H9 (cell line): ENCODE measurements around the gene ATF4. TPM values are rescaled to one million over a fixed set of nuclear protein-coding genes. Genes with fewer than 3 reads are reported as not detected.

ENCODE experiments used
- DNase-seq: peaks from one replicate; pipeline ENCODE4 v3.0.0-alpha.2; 2017
- H2AFZ ChIP-seq: one replicate; pipeline ENCODE4 v1.6.1; 2013; ENCODE audit warnings: mild to moderate bottlenecking, low read length, control low read depth, moderate library complexity
- H2AK5ac ChIP-seq: 2 replicates; pipeline ENCODE4 v1.6.1; 2013; ENCODE audit warnings: low read length, control low read depth, mixed read lengths; ENCODE audit not compliant: insufficient read length
- H2BK120ac ChIP-seq: one replicate; pipeline ENCODE4 v1.6.1; 2013; ENCODE audit warnings: low read depth, mild to moderate bottlenecking, low read length, control low read depth, inconsistent platforms; ENCODE audit not compliant: poor library complexity, severe bottlenecking
- H2BK12ac ChIP-seq: 2 replicates; pipeline ENCODE4 v1.6.1; 2013; ENCODE audit warnings: low read length, control low read depth, mixed read lengths, low read depth; ENCODE audit not compliant: insufficient read length
- H2BK15ac ChIP-seq: 2 replicates; pipeline ENCODE4 v1.6.1; 2013; ENCODE audit warnings: low read depth, low read length, control low read depth
- H2BK20ac ChIP-seq: one replicate; pipeline ENCODE4 v1.6.1; 2013; ENCODE audit warnings: low read depth, mild to moderate bottlenecking, low read length, control low read depth, inconsistent platforms; ENCODE audit not compliant: poor library complexity, severe bottlenecking
- H2BK5ac ChIP-seq: 2 replicates; pipeline ENCODE4 v1.6.1; 2013; ENCODE audit warnings: low read length, control low read depth, mixed read lengths; ENCODE audit not compliant: insufficient read length
- H3K14ac ChIP-seq: 2 replicates; pipeline ENCODE4 v1.6.1; 2013; ENCODE audit warnings: low read length, control low read depth; ENCODE audit not compliant: insufficient read depth
- H3K18ac ChIP-seq: 2 replicates; pipeline ENCODE4 v1.6.1; 2013; ENCODE audit warnings: low read depth, mild to moderate bottlenecking, mixed read lengths, low read length, control low read depth; ENCODE audit not compliant: insufficient read length
- H3K23ac ChIP-seq: 2 replicates; pipeline ENCODE4 v1.6.1; 2013; ENCODE audit warnings: low read length, control low read depth, mixed read lengths, low read depth; ENCODE audit not compliant: insufficient read length
- H3K23me2 ChIP-seq: 2 replicates; pipeline ENCODE4 v1.6.1; 2013; ENCODE audit warnings: low read depth, mild to moderate bottlenecking, mixed read lengths, low read length, control low read depth; ENCODE audit not compliant: insufficient read length, poor library complexity, severe bottlenecking
- H3K27ac ChIP-seq: 2 replicates; pipeline ENCODE4 v1.5.1; 2013; ENCODE audit warnings: low read length, control low read depth, mixed read lengths, low read depth; ENCODE audit not compliant: insufficient read length
- H3K27me3 ChIP-seq: 2 replicates; pipeline ENCODE4 v1.6.1; 2013; ENCODE audit warnings: low read length, control low read depth, inconsistent platforms; ENCODE audit not compliant: insufficient read depth
- H3K4ac ChIP-seq: 2 replicates; pipeline ENCODE4 v1.6.1; 2013; ENCODE audit warnings: low read depth, mild to moderate bottlenecking, control low read depth, inconsistent platforms, low read length, moderate library complexity
- H3K4me1 ChIP-seq: 2 replicates; pipeline ENCODE4 v1.6.1; 2013; ENCODE audit warnings: low read length, control low read depth, inconsistent platforms; ENCODE audit not compliant: insufficient read depth
- H3K4me2 ChIP-seq: 2 replicates; pipeline ENCODE4 v1.6.1; 2013; ENCODE audit warnings: low read length, control low read depth, mixed read lengths; ENCODE audit not compliant: insufficient read length, insufficient read depth
- H3K56ac ChIP-seq: 2 replicates; pipeline ENCODE4 v1.6.1; 2013; ENCODE audit warnings: low read depth, mild to moderate bottlenecking, mixed read lengths, low read length, control low read depth; ENCODE audit not compliant: insufficient read length
- H3K79me1 ChIP-seq: 2 replicates; pipeline ENCODE4 v1.6.1; 2013; ENCODE audit warnings: low read depth, mild to moderate bottlenecking, moderate library complexity, low read length, control low read depth, inconsistent platforms; ENCODE audit not compliant: insufficient read depth, poor library complexity, severe bottlenecking
- H3K79me2 ChIP-seq: 2 replicates; pipeline ENCODE4 v1.6.1; 2013; ENCODE audit warnings: low read length, control low read depth, inconsistent platforms; ENCODE audit not compliant: insufficient read depth
- H3K9ac ChIP-seq: 2 replicates; pipeline ENCODE4 v1.6.1; 2013; ENCODE audit warnings: low read length, control low read depth, mixed read lengths; ENCODE audit not compliant: insufficient read length; ENCODE audit errors: extremely low read depth
- H3K9me3 ChIP-seq: one replicate; pipeline ENCODE4 v1.6.1; 2013; ENCODE audit warnings: low read depth, low read length, inconsistent platforms; ENCODE audit not compliant: control insufficient read depth
- H3T11ph ChIP-seq: one replicate; pipeline ENCODE4 v1.6.1; 2013; ENCODE audit warnings: mild to moderate bottlenecking, low read length, control low read depth, inconsistent platforms
- H4K20me1 ChIP-seq: one replicate; pipeline ENCODE4 v1.6.1; 2013; ENCODE audit not compliant: control insufficient read depth, insufficient read length, insufficient read depth
- H4K5ac ChIP-seq: 2 replicates; pipeline ENCODE4 v1.6.1; 2013; ENCODE audit warnings: low read depth, mild to moderate bottlenecking, mixed read lengths, low read length, control low read depth; ENCODE audit not compliant: insufficient read length
- H4K8ac ChIP-seq: replicated peaks from 2 replicates; pipeline ENCODE4 v1.6.1; 2013; ENCODE audit warnings: low read length, control low read depth, mixed read lengths, low read depth; ENCODE audit not compliant: insufficient read length
- H4K91ac ChIP-seq: 2 replicates; pipeline ENCODE4 v1.6.1; 2013; ENCODE audit warnings: low read depth, mild to moderate bottlenecking, moderate library complexity, mixed read lengths, low read length, control low read depth; ENCODE audit not compliant: insufficient read length
- H3K27ac Mint-ChIP-seq, 3 experiments: 2 replicates in 2 of 3; 3 replicates in 1 of 3; pipeline ENCODE4 v1.8.0; 2020 to 2021; ENCODE audit warnings: mixed read lengths in 3 of 3, mild to moderate bottlenecking in 1 of 3, moderate library complexity in 1 of 3
- H3K27me3 Mint-ChIP-seq: 2 replicates; pipeline ENCODE4 v1.8.0; 2021; ENCODE audit warnings: low read depth, mild to moderate bottlenecking, moderate library complexity, mixed read lengths
- H3K36me3 Mint-ChIP-seq, 3 experiments: 2 replicates in 2 of 3; 3 replicates in 1 of 3; pipeline ENCODE4 v1.8.0; 2020 to 2021; ENCODE audit warnings: low read depth in 3 of 3, mixed read lengths in 3 of 3; ENCODE audit not compliant: insufficient read depth in 1 of 3
- H3K4me1 Mint-ChIP-seq, 2 experiments: 2 replicates each; pipeline ENCODE4 v1.8.0; 2020; ENCODE audit warnings: mixed read lengths in 2 of 2
- H3K4me3 Mint-ChIP-seq, 2 experiments: 2 replicates in 1 of 2; 3 replicates in 1 of 2; pipeline ENCODE4 v1.8.0; 2020 to 2021; ENCODE audit warnings: mild to moderate bottlenecking in 2 of 2, mixed read lengths in 2 of 2, moderate library complexity in 1 of 2
- H3K9me3 Mint-ChIP-seq, 2 experiments: 2 replicates in 1 of 2; 3 replicates in 1 of 2; pipeline ENCODE4 v1.8.0; 2020; ENCODE audit warnings: mild to moderate bottlenecking in 2 of 2, mixed read lengths in 2 of 2, moderate library complexity in 1 of 2
- CTCF ChIP-seq: fragments of 200-600 bp; sonication (generic); conservative IDR thresholded peaks from 3 replicates; pipeline ENCODE4 v1.8.0; 2021; ENCODE audit warnings: antibody characterized with exemption, mild to moderate bottlenecking
- WGBS: extraction: QIAGEN DNeasy Blood & Tissue Kit; methylation state at CpG from one replicate; pipeline ENCODE4 v1.1.7; 2013; ENCODE audit warnings: missing lambda C conversion rate, low lambda C conversion rate, mixed read lengths; ENCODE audit not compliant: insufficient read length; ENCODE audit errors: extremely low coverage; 5-methylcytosine and 5-hydroxymethylcytosine counted together
- long read RNA-seq: library from polyadenylated mRNA; unstranded; transcript quantifications from one replicate; pipeline ENCODE4 v2.0.0, GENCODE V29; 2020
- total RNA-seq: library from RNA; stranded (reverse); gene quantifications from 2 replicates; pipeline ENCODE4 v1.2.1, GENCODE V29; 2021

ATF4 gene
- total RNA-seq = 455 TPM in 2 replicates
- long read RNA-seq, transcript ATF4-201 (2 exons, 2,019 nt) = minor isoform, 11 of 961 reads
- long read RNA-seq, transcript ATF4-202 (3 exons, 1,419 nt) = major isoform, 914 of 961 reads
- long read RNA-seq, partial matches to known transcripts = 8 of 961 reads
- long read RNA-seq, other reads (novel, unspliced or antisense) = 27 of 961 reads

GRCh38 chr22:39520226-39521105 is at the start of gene ATF4:
ATF4 (plus strand) TSS chr22:39520562; CDS start chr22:39521446, 884 bp downstream.
- peak within 1 kb of the TSS; percentile 84 for H4K5ac ChIP-seq
- no peak within 1 kb of the TSS for H2BK15ac ChIP-seq
- H3K27ac ChIP-seq = peak within 1 kb of the TSS; percentile 75
- no peak within 1 kb of the TSS for H4K8ac ChIP-seq
- peak within 1 kb of the TSS; percentile 99 for H3K18ac ChIP-seq
- no peak for TF ChIP-seq CTCF
- Mint-ChIP-seq H3K27me3 (peaks cover 39% of the 10 kb centered on the region), H3K4me1 (peaks cover 25 to 28% of the 10 kb centered on the region in 2 experiments), H3K9me3 (peaks cover 0 to 2% of the 10 kb centered on the region in 2 experiments; a peak in 3 of 5 replicates), H3K27ac (peak within 1 kb of the TSS; percentile 100), H3K4me3 (peak within 1 kb of the TSS; percentile 94 to 98), H3K36me3 (peaks cover 33 to 71% (median 50%) of the 10 kb centered on the region in 3 experiments)
- H3K9ac ChIP-seq = peak within 1 kb of the TSS; percentile 97
- H3K27me3 ChIP-seq = no peaks in the 10 kb centered on the region; the same call in 1 of the 2 replicates
- no peaks in the 10 kb centered on the region for H3K9me3 ChIP-seq
- peak within 1 kb of the TSS; percentile 91; the same call in 1 of the 2 replicates for H3K4ac ChIP-seq
- no peak within 1 kb of the TSS for H2BK120ac ChIP-seq
- H2AFZ ChIP-seq = peak within 1 kb of the TSS; percentile 89
- no peak for DNase-seq
- no peaks in the 10 kb centered on the region for H3K79me1 ChIP-seq
- H2BK12ac ChIP-seq = no peak within 1 kb of the TSS
- peak within 1 kb of the TSS; percentile 96 for H4K91ac ChIP-seq
- H2AK5ac ChIP-seq = no peak within 1 kb of the TSS
- H3K23ac ChIP-seq = no peak within 1 kb of the TSS
- no peak within 1 kb of the TSS for H2BK20ac ChIP-seq
- peaks cover 8% of the 10 kb centered on the region; the same call in 1 of the 2 replicates for H3K79me2 ChIP-seq
- H3T11ph ChIP-seq = no peak within 1 kb of the TSS
- H3K56ac ChIP-seq = peak within 1 kb of the TSS; percentile 83
- peak within 1 kb of the TSS; percentile 99 for H3K14ac ChIP-seq
- H2BK5ac ChIP-seq = peak within 1 kb of the TSS; percentile 98
- peak within 1 kb of the TSS; percentile 73 for H3K4me2 ChIP-seq
- no CpG with 5 or more reads among the region's 86 CpGs for WGBS
- H3K4me1 ChIP-seq = no peaks in the 10 kb centered on the region; the same call in 1 of the 2 replicates
- peaks cover 13% of the 10 kb centered on the region for H3K23me2 ChIP-seq
- peaks cover 9% of the 10 kb centered on the region for H4K20me1 ChIP-seq
